Smooth muscle cell of the brain vasculature (primary cell): Measurements from ENCODE around the gene ZNF587B.
"Not testable (repeated sequence)": the region's sequence is repeated elsewhere in the genome, so short reads cannot be mapped to it uniquely, and the experiment has no call there.

ENCODE experiments used
- DNase-seq: peaks from one replicate; pipeline ENCODE4 v3.0.0-alpha.2; 2012; ENCODE audit warnings: low read depth, low spot score

Gene ZNF587B

DNA sequence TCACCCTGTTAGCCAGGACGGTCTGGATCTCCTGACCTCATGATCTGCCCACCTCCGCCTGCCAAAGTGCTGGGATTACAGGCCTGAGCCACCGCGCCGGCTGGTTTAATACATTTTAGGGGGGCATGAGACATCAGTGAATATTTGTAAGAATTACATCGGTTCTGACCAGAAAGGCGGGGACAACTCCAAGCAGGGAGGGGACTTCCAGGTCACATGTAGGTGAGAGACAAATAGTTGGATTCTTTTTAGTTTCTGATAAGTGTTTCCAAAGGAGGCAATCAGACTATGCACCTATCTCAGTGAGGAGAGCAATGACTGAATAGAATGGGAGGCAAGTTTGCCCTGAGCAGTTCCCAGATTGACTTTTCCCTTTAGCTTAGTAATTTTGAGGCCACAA is 11.7 kb upstream of the ZNF587B start:
- no peak for DNase-seq

DNA sequence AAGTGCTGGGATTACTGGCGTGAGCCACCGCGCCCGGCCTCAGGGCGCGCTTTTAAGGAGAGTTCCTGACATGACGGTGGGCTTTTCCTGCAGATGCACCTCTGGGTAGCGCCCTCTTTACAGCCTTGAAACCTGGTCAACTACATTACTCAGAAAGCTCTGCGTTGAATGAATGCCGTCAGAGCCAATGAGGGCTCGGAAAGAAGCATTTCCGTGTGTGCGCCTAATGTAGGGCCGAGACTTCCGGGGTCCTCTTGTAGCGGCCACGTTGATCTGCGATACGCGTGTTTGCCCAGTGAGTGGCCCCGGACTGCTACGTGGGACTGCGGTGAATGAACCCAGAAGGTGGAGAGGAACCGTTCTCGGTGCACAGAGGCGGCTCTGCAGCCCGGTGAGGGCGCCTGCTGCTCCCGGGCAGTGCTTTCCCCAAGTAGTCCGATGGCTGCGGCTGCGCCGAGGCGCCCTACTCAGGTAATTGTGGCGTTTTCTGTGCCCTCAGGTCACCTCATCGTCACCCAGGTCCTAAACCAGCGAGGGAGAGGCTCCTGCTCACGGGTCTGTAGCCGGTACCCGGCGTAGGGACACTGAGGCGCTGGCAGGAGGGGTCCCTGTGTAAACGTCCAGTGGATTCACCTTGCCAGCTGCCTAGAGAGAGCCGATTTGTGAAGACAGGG is 10.5 kb upstream of the ZNF587B start:
- DNase-seq = peak; percentile 77

DNA sequence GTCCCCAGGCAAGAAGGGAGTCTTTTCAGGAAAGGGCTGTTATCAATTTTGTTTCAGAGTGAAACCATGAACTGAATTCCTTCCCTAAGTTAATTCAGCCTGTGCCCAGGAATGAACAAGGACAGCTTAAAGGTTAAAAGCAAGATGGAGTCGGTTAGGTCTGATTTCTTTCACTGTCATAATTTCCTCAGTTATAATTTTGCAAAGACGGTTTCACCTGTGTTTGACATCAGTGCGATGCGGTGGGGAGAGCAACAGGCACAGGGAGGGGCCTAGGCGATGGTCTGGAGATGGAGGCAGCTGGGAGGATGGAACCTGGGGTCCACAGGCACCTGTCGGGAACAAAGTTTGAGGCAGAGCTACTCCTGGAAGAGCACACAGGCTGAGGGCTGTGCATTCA is 9.5 kb upstream of the ZNF587B start:
- no peak for DNase-seq

DNA sequence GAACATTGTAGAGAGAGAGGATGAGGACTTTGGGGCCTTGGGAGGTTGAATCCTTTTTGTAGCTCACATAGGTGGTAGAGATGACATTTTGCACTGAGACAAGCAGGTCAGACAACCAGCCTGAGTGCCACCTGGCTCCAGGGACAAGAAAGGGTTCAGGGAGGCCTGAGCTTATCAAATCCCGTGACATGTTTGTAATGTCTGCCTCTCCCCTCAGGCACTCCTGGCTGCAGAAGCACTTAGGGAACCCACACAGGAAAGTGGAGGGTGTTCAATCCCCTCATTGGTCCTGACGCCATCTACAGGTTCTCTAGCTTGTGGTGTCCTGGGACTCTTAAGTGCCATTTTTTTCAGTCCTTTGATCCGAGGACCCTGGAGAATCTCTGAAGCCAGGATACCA is 9.0 kb upstream of the ZNF587B start:
- DNase-seq = not testable (repeated sequence)

DNA sequence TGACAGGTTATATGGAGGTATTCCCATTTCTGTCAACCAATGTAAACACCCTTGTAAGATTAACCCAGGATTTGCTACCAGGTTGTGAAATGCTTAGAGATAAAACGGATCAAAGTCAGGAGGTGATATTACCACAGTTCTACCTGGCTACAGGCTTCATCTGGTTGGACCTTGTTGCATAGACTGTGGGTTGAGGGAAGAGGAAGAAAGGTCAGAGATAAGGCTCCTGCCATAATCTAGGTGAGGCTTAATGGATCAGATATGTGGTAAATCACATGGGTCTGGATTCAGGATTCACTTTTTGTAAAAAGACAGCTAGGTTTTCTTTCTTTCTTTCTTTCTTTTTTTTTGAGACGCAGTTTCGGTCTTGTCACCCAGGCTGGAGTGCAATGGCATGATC is 8.6 kb upstream of the ZNF587B start:
- DNase-seq = not testable (repeated sequence)

DNA sequence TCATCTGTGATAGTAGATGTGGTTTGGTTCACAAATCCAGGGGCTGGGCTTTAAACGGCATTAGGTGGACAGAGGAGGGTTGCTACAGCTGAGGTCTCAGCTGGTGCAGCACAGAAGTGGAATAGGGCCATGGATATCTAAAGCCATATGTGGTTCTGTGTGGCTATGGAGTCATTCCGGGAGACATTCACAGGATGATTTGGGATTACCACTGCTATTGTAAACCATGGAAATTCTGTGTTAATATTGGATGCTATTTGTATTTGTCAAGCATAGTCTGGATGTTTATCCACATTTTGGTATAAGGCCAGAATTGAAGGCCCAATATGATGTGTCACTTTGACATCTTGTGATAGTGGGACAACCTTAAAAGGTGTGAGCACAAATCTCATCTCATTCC is 6.9 kb upstream of the ZNF587B start:
- not testable (repeated sequence) for DNase-seq

DNA sequence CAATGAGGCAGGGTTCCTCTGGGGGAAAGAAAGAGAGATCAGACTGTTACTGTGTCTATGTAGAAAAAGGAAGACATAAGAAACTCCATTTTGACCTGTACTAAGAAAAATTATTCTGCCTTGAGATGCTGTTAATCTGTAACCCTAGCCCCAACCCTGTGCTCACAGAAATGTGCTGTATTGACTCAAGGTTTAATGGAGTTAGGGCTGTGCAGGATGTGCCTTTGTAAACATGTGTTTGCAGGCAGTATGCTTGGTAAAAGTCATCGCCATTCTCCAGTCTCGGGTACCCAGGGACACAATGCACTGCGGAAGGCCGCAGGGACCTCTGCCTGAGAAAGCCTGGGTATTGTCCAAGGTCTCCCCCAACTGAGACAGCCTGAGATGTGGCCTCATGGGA is 6.5 kb upstream of the ZNF587B start:
- not testable (repeated sequence) for DNase-seq

DNA sequence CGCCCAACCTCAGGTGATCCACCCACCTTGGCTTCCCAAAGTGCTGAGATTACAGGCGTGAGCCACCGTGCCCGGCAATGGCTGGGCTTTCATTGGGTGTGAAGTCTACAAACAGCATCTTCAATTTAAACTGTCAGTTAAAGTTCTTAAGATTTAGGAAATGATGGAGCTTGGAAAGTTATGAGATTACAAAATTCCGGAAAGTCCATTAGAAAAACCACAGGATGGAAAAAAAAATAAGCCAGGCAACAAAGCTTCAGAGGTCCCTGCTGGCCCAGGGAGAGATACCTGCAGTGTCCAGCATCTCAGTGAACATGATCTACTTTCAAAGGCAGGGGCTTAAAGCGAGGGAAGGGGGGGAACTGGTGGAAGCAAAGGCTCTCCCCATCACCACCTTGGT is 4.6 kb upstream of the ZNF587B start:
- no peak for DNase-seq

DNA sequence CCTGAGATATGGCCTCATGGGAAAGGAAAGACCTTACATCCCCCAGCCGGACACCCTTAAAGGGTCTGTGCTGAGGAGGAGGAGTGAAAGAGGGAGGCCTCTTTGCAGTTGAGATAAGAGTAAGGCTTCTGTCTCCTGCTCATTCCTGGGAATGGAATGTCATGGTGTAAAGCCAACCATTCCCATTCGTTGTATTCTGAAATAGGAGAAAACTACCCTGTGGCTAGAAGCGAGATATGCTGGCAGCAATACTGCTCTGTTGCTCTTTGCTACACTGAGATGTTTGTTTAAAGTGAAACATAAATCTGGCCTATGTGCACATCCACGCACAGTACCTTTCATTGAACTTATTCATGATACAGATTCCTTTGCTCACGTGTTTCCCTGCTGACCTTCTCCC is 783 bp upstream of the ZNF587B start:
- DNase-seq = no peak

DNA sequence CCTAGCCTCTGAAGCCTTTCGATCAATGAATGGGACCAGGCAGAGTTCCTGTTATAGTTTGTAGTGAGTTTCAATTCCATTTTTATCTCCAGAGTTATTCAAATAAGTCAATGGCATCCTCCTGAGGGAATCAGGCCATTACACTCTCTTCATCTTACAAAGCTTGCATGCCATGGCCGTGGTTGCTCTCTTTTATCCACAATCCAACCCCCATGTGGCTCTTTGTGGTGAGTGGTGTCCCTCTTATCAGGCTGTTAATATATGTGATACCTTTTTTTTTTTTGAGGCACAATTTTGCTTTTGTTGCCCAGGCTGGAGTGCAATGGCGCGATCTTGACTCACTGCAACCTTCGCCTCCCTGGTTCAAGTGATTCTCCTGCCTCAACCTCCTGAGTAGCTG is 6.9 kb downstream of the ZNF587B start:
- not testable (repeated sequence) for DNase-seq

DNA sequence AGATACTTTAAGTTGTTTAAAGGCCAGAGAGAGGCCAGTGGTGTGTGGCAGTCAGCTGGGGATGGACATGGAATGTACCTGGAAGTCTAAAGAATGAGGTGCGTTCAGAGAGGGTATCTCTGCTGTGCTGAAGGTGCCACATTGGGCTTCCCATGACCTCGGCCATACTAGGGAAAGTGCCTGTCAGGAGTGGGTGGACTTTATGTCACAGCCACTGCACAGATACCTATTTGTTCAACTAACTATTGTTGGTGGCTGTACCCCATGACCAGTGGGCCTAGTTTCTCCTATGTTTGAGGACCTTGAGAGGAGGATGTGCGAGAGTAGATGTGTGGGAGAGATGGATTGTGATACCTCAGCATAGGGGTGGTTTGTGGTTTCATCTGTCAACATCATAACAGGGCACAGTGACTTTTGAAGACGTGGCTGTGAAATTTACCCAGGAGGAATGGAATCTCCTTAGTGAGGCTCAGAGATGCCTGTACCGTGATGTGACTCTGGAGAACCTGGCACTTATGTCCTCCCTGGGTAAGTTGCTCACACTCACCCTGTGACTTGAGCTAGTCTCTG is 8.6 kb downstream of the ZNF587B start:
- not testable (repeated sequence) for DNase-seq

DNA sequence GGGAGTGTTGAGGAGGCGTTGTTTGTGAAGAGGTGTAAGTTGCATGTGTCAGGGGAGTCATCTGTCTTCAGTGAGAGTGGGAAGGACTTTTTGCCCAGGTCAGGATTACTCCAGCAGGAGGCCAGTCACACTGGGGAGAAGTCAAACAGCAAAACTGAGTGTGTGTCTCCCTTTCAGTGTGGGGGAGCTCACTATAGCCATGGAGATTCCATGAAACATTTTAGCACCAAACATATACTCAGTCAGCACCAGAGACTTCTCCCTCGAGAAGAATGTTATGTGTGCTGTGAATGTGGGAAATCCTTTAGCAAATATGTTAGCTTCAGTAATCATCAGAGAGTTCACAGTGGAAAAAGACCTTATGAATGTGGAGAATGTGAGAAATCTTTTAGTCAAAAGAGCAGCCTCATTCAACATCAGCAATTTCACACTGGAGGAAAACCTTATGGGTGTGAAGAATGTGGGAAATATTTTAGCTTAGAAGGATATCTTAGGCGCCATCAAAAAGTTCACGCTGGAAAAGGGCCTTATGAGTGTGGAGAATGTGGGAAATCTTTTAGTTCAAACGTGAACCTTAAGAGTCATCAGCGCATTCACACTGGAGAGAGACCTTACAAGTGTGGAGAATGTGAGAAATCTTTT is 11.1 kb downstream of the ZNF587B start:
- DNase-seq = no peak

DNA sequence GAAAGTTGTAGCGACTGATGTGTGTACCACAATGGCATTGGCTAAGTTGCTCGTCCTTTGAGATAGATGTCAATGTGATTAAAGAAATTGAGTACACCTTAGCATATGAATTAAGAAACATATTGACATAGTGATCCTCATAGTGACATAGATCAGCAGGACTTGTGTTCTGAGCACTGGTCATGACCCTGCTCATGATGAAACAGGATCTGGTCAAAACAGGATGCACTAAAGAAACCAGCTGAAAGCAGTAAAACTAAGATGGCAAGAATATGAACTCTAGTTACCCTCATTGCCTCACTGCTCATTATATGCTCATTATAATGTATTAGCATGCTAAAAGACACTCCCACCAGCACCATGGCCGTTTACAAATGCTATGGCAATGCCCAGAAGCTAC is 17.1 kb downstream of the ZNF587B start:
- not testable (repeated sequence) for DNase-seq

DNA sequence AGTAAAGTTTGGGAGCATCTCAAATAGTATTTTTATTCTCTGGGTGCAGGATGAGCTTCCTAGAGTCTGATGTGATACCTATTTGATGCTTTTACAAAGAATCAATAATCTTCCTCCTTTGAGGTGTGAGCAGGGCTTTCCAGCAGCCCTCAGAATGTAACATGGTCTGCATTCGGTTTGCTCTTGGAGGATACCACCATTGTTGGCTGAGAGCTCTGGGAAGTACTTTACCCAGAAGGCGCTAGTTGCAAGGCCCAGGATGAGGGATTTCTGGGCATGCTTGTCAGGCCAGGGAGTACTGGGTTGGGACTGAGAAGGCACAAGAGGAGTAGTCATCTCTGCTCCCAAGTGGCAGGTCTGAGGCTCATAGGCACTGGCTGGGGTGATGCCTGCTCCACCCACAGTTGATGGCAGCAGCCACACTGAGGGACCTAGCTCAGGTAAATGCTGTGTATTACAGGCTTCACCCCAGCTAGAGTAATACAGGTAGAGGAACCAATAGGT is 19.1 kb downstream of the ZNF587B start:
- DNase-seq = not testable (repeated sequence)

DNA sequence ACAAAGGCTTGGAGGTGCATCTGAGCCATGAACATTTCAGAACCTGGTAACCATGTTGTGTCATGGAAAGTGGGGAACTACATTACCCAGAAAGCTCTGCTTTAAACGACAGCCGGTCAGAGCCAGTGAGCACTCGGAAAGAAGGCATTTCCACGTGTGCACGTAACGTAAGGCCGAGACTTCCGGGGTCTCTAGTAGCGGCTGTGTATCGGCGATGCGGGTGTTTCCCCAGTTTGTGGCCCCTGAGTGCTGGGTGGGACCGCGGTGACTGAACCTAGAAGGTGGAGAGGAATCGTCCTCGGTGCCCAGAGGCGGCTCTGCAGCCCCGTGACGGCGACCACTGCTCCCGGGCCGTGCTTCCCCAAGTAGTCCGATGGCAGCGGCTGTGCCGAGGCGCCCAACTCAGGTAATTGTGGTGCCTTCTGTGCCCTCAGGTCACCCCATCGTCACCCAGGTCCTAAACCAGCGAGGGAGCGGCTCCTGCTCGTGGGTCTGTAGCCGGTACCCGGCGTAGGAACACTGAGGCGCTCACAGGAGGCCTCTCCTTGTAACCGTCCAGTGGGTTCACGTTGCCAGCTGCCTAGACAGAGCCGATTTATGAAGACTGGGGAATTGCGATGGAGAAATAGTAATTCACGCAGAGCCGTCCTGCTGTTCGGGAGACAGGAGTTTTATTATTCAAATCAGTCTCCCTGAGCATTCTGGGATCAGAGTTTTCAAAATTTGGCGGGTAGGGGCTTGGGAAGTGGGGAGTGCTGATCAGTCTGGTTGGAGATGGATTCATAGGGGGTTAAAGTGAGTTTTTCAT is 19.8 kb downstream of the ZNF587B start, which contains the start of gene ZNF587:
TSS of gene ZNF587 (plus strand) at position 194 of the 808 bp plus-strand sequence. CDS start at position 374, 180 bp downstream.
- DNase-seq = peak; percentile 37

DNA sequence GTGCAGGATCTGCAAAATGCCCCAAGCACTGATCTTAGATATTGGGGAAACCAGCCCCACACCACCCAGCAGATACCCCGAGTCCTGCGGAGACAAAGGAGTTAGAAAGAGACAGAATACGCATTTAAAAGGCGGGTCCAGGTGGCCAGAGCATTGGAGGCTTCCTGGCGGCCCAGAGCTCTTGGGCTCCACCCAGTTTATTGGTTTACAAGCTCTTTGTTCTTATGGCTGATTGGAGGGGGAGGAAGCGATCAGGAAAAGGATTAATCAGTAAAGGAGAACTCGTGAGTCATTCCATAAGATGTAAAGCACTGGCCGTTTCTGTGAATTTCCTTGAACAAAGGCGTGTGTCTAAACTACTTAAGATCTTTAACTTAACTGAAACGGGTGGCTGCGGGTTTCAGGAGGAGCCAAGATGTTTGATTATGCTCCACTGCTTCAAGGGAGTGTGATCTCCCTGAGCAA is 20.5 kb downstream of the ZNF587B start:
- DNase-seq = no peak

DNA sequence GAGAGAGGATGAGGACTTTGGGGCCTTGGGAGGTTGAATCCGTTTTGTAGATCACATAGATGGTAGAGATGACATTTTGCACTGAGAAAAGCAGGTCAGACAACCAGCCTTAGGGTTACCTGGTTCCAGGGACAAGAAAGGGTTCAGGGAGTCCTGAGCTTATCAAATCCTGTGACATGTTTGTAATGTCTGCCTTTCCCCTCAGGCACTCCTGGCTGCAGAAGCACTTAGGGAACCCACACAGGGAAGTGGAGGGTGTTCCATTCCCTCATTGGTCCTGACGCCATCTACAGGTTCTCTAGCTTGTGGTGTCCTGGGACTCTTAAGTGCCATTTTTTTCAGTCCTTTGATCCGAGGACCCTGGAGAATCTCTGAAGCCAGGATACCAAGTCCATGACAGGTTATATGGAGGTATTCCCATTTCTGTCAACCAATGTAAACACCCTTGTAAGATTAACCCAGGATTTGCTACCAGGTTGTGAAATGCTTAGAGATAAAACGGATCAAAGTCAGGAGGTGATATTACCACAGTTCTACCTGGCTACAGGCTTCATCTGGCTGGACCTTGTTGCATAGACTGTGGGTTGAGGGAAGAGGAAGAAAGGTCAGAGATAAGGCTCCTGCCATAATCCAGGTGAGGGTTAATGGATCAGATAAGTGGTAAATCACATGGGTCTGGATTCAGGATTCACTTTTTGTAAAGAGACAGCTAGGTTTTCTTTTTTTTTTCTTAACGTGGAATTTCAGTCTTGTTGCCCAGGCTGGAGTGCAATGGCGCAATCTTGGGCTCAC is 21.9 kb downstream of the ZNF587B start:
- DNase-seq = not testable (repeated sequence)

DNA sequence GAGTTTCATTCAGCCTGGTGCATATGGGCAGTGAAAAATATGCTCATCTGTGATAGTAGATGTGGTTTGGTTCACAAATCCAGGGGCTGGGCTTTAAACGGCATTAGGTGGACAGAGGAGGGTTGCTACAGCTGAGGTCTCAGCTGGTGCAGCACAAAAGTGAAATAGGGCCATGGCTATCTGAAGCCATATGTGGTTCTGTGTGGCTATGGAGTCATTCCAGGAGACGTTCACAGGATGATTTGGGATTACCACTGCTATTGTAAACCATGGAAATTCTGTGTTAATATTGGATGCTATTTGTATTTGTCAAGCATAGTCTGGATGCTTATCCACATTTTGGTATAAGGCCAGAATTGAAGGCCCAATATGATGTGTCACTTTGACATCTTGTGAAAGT is 24.0 kb downstream of the ZNF587B start:
- DNase-seq = not testable (repeated sequence)

DNA sequence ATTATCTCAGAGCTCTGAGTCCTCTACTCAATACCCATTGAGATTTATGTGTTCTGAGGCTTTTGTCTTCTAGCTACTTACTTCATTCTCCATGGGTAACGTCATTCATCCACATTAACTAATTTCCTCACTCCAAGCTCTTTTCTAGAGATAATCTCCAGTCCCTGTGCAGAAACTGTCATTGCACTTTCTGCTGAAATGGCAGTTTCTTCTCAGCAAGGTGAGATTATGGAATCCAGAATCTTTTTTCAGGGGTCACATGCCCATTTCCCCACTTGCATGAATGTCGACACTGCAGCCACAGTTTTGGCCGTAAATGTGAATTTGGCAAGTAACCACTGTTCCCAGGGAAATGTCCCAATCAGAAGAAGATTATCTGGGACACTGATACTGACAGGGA is 32.3 kb downstream of the ZNF587B start:
- DNase-seq = not testable (repeated sequence)

DNA sequence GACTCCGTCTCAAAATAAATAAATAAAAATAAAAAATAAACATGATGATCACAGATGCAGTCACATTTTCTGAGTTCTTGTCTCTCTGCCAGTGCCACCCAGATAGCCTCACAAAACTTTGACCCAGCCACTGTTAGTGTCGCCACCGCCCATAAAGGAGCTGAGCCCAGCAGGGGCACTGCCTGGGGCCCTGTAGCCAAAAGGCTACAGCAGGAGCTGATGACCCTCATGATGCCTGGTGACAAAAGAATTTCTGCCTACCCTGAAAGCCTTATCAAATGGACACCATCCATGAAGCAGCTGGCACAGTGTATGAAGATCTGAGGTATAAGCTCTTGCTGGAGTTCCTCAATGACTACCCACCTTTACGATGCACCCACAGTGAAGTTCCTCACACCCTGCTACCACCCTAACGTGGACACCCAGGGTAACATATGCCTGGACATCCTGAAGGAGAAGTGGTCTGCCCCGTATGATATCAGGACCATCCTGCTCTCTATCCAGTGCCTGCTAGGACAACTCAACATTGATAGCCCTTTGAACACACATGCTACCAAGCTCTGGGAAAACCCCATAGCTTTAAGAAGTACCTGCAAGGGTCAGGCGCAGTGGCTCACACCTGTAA is 37.9 kb downstream of the ZNF587B start:
- DNase-seq = no peak

DNA sequence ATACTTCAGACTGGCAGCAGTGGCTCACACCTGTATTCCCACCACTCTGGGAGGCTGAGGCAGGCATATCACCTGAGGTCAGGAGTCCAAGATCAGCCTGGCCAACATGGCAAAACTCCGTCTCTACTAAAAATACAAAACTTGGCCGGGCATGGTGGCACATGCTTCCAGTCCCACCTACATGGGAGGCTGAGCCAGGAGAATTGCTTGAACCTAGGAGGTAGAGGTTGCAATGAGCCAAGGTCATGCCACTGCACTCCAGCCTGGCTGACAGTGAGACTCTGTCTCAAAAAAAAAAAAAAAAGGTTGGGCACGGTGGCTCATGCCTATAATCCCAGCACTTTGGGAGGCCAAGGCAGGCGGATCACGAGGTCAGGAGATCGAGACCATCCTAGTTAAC is 39.6 kb downstream of the ZNF587B start:
- not testable (repeated sequence) for DNase-seq
